Panc1 (cell line): ENCODE data around the gene SPAG4.

Source experiments
- CTCF ChIP-seq: fragments of 450-650 bp; IDR thresholded peaks from 2 replicates; pipeline ENCODE4 v1.5.1; 2017; ENCODE audit warnings: mild to moderate bottlenecking
- SIN3A ChIP-seq: IDR thresholded peaks from 2 replicates; pipeline ENCODE4 v1.6.1; 2012; ENCODE audit warnings: low read depth, mild to moderate bottlenecking, low read length, moderate library complexity, borderline replicate concordance; ENCODE audit not compliant: insufficient read depth

DNA sequence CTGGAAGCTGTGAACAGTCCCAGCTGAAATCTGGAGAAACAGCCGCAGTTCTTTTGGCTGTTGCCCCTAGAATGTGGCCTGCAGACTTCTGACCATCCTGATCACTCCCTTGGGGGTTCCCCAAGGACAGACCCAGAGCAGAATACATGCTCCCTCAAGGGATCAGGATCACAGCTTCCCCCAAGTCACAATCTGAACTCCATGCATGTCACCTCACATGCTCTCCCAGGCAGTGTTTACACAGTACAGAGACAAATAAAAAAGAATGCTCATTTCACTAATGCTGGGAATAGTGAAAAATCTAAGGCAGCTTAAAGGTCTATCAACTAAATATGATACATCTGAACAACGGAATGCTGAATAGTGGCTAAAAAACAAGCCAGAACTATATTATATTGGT is 20.5 kb downstream of the SPAG4 start:
- TF ChIP-seq CTCF, result no peak
- TF ChIP-seq SIN3A, result no peak
